ENCODE results near the gene ACSF3.

DNA sequence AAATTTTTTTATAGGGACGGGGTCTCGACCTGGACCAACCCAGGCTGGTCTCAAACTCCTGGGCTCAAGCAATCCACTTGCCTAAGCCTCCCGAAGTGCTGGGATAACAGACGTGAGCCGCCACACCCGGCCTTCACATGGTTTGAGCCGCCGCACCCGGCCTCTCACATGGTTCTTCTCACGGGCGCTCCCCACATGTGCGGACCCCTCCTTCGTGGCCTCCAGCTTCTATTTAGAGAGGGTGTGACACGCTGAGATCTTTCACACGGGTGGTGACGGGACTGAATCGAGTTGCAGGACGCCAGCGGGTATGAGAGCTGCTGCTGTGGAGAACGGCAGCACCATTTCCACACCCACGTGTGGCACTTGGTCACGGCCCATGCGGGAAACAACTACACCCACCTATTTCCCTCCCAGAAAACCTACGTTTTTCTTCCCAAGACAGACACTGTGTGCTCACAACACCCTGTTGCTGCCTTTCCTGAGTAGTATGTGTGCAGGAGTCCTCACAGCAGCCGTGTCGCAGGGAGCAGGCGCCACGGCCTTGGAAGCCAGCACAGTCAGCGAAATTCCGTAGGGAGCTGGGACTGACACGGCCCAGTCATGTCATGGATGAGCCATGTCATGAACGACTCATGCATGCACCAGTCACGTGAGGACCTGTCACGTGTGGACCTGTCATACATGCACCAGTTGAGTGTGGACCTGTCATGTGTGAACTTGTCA, 20.1 kb upstream of the ACSF3 start:
- TF ChIP-seq, protein P1, sequence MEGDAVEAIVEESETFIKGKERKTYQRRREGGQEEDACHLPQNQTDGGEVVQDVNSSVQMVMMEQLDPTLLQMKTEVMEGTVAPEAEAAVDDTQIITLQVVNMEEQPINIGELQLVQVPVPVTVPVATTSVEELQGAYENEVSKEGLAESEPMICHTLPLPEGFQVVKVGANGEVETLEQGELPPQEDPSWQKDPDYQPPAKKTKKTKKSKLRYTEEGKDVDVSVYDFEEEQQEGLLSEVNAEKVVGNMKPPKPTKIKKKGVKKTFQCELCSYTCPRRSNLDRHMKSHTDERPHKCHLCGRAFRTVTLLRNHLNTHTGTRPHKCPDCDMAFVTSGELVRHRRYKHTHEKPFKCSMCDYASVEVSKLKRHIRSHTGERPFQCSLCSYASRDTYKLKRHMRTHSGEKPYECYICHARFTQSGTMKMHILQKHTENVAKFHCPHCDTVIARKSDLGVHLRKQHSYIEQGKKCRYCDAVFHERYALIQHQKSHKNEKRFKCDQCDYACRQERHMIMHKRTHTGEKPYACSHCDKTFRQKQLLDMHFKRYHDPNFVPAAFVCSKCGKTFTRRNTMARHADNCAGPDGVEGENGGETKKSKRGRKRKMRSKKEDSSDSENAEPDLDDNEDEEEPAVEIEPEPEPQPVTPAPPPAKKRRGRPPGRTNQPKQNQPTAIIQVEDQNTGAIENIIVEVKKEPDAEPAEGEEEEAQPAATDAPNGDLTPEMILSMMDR (IDR thresholded peaks at IDR 0.05) = no peak
- TF ChIP-seq POLR2A (IDR thresholded peaks at IDR 0.05) = no peak

Data from breast epithelium (tissue), 3 donors.